ENCODE results near the gene ZNHIT1.
A peak's percentile ranks its signal among the peaks of the same experiment; 100 is the strongest.

The ZNHIT1 gene

DNA sequence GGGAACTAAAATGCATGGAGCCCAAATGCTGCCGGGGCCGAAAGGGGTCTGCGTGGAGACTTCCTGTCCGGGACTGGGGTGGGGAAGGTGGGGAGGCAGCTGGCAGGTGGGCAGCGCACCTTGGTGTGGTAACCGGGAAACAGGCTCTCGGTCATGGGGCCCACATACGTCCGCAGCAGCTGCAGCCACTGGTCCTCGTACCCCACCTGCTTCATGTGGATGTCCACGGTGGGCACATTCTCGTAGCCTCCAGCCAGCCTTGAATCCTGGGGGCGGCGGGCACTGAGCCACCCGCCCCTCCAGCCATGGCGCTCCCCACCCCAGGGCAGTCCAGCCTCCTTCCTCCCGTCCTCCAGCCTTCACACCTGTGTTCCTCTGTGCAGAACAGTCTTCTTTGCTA is 10.5 kb upstream of the ZNHIT1 start:
- TF ChIP-seq, protein P1, sequence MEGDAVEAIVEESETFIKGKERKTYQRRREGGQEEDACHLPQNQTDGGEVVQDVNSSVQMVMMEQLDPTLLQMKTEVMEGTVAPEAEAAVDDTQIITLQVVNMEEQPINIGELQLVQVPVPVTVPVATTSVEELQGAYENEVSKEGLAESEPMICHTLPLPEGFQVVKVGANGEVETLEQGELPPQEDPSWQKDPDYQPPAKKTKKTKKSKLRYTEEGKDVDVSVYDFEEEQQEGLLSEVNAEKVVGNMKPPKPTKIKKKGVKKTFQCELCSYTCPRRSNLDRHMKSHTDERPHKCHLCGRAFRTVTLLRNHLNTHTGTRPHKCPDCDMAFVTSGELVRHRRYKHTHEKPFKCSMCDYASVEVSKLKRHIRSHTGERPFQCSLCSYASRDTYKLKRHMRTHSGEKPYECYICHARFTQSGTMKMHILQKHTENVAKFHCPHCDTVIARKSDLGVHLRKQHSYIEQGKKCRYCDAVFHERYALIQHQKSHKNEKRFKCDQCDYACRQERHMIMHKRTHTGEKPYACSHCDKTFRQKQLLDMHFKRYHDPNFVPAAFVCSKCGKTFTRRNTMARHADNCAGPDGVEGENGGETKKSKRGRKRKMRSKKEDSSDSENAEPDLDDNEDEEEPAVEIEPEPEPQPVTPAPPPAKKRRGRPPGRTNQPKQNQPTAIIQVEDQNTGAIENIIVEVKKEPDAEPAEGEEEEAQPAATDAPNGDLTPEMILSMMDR (IDR thresholded peaks at IDR 0.05; ENCODE audit: low read depth, low read length, missing control alignments) = no peak
- no peak overlapping the region for H3K4me3 ChIP-seq (replicated peaks; ENCODE audit: low read depth, low read length)
- no peak for DNase-seq (ENCODE audit: extremely low read depth, low read depth)

DNA sequence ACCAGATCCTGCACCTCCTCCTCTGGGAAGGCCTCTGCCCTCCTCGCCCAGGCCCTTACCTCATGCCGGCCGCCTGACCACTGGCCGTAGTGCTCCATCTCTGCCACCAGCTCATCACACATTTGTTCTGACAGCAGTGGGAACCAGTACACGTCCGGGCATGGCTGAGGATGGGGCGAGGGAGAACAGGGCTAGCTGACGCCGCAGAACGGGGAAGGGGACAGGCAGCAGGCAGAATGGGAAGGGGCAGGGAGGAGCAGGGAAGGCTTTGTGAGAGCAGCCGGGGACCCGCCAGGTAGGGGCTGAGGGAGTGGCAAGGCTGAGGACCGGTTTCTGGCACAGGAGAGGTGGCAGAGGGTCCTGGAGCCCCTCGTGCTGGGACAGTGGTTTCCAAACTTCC is 9.2 kb upstream of the ZNHIT1 start:
- DNase-seq (ENCODE audit: extremely low read depth, low read depth) = no peak
- TF ChIP-seq, protein P1 (IDR thresholded peaks at IDR 0.05; ENCODE audit: low read depth, low read length, missing control alignments) = no peak
- H3K4me3 ChIP-seq (replicated peaks; ENCODE audit: low read depth, low read length) = no peak overlapping the region

DNA sequence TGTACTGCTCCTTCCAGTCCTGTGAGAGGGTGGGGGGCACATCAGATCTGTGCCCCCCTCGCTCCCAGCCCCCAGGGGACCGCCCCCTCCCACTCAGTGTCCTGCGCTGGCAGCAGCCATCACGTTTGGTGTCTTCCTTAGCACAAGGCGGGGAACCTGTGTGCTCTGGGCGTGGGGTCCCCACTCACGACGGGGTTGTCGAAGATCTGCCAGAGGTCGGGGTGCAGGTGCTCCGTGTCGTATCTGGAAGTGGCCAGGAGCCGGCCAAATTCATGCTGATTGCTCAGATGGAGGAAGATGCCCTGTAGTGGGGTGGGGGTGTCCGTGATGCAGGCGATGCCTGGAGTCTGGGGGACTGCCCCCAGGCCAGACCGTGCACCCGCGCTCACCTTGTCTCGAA is 7.8 kb upstream of the ZNHIT1 start:
- no peak overlapping the region for H3K4me3 ChIP-seq (replicated peaks; ENCODE audit: low read depth, low read length)
- no peak for DNase-seq (ENCODE audit: extremely low read depth, low read depth)
- TF ChIP-seq, protein P1 (IDR thresholded peaks at IDR 0.05; ENCODE audit: low read depth, low read length, missing control alignments) = no peak

DNA sequence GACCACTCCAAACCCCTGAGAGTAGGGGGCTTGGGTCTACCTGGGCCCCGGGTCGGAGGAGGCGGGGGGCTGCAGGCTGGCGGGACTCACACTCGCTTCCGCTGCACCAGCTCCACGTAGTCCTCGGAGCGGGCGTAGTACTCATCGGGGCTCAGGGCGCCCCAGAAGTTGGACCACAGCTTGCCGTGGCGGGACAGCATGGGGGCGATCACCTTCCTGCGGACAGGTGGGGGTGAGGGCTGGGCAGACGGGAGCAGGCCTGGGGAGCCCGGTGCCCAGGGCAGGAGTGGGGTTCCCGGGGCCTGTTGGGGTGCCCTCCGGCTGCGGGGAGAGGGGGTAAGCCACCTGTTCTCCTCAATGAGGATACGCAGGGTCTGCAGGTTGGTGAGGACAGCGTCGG is 6.5 kb upstream of the ZNHIT1 start:
- H3K4me3 ChIP-seq (replicated peaks; ENCODE audit: low read depth, low read length) = no peak overlapping the region
- TF ChIP-seq, protein P1 (IDR thresholded peaks at IDR 0.05; ENCODE audit: low read depth, low read length, missing control alignments) = no peak
- no peak for DNase-seq (ENCODE audit: extremely low read depth, low read depth)

DNA sequence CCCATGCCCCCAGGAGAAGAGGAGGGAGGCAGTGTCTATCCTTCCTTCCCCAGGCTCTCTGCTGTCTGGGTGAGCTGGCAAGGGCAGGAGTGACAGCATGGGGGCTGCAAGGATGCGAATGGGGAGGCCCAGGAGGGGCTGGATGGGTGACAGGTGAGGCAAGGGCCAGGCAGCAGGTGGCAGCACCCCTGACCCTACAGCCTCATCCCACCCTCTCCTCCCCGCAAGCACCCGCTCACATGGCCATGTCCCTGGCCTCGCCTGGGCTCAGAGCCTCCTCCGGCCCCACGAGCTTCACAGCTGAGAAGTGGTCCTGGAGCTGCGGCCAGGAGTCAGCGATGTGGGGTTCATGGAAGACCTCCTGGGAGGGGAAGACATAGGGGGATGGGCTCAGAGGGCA is 6.0 kb upstream of the ZNHIT1 start:
- H3K4me3 ChIP-seq (replicated peaks; ENCODE audit: low read depth, low read length) = no peak overlapping the region
- TF ChIP-seq, protein P1 (IDR thresholded peaks at IDR 0.05; ENCODE audit: low read depth, low read length, missing control alignments) = no peak
- no peak for DNase-seq (ENCODE audit: extremely low read depth, low read depth)

DNA sequence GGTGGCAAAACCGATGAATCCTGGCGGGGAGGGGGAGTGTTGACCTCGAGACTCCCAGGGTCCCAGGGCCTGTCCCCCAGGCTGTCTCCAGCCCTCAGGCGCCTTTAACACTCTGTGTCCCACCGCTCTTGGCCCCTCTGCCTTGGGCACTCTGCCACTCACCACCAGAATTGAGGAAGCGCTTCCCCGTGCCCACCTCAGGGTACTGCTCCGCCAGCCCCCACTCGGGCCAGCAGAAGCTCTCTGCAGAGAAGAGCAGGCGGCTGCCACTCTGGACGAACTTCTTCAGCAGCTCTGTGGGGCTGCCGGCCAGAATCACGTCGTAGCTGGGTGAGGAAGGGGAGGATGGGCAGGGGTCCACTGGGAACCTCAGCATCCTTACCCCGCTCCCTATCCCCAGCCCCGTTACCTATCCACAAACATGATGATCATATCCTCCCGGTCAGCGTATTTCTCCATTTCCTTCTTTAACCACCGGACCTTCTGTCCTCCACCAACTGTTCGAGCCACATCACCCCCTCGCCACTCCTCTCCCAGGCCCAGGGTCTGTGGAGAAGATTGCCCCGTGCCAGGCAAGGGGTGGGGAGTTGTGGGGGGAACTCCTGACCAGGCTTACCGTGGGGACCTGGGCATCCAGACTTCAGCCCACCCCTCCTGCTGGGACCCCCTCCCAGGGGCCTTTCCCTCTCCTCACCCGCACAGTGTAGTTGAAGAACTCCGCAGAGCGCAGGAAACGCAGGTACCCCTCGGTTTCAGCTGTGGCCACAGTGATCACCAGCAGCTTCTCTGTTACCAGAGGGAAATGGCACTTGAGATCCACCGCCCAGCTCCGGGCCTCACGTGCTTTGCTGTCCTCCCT is 1.7 kb upstream of the ZNHIT1 start:
- DNase-seq (ENCODE audit: extremely low read depth, low read depth) = no peak
- H3K4me3 ChIP-seq (replicated peaks; ENCODE audit: low read depth, low read length) = peak overlapping the region; percentile 85
- TF ChIP-seq, protein P1 (IDR thresholded peaks at IDR 0.05; ENCODE audit: low read depth, low read length, missing control alignments) = no peak

Data from HFF-Myc (cell line).